Measurements from ENCODE around the gene FBXO24. TPM values are rescaled to one million over a fixed set of nuclear protein-coding genes. Genes with fewer than 3 reads are reported as not detected.

The FBXO24 gene
- total RNA-seq, result 0.33 and 0.89 TPM in 2 replicates

GRCh38 chr7:100586266-100587025 is at the start of gene FBXO24:
FBXO24 (plus strand) TSS chr7:100586328; CDS start chr7:100586626, 298 bp downstream.

GRCh38 chr7:100538654-100539435 is 47.3 kb upstream of the FBXO24 start, which contains the start of gene AGFG2:
AGFG2 (plus strand) TSS chr7:100539203; CDS start chr7:100539347, 144 bp downstream.

GRCh38 chr7:100573691-100574361 is 12.3 kb upstream of the FBXO24 start, which contains the start of gene SAP25:
SAP25 (minus strand) TSS chr7:100573900; CDS start chr7:100573742, 158 bp downstream.

GRCh38 chr7:100585511-100586265 is 440 bp upstream of the FBXO24 start, which contains the start of gene LRCH4:
LRCH4 (minus strand) TSS chr7:100586129; CDS start chr7:100586100, 29 bp downstream.

GRCh38 chr7:100611983-100612729 is 26.0 kb downstream of the FBXO24 start, which contains the start of gene MOSPD3:
MOSPD3 (plus strand) TSS chr7:100612540; CDS start chr7:100612792, 252 bp downstream.

GRCh38 chr7:100641463-100641859 is 55.3 kb downstream of the FBXO24 start, which contains the start of gene TFR2:
TFR2 (minus strand) TSS chr7:100641552; CDS start chr7:100641509, 43 bp downstream.

Other genes with a start within 250 kb of the FBXO24 start
- 10.6 and 12.5 TPM in 2 replicates for gene PILRB, start 228.2 kb upstream of the FBXO24 start, total RNA-seq
- not detected in 2 replicates for gene PILRA, start 212.8 kb upstream of the FBXO24 start, total RNA-seq
- 0.25 and 0.81 TPM in 2 replicates for gene ZCWPW1, start 157.6 kb upstream of the FBXO24 start, total RNA-seq
- gene MEPCE, start 156.5 kb upstream of the FBXO24 start, total RNA-seq, result 26.4 and 30.4 TPM in 2 replicates
- 40.4 and 54.1 TPM in 2 replicates for gene PPP1R35, start 149.8 kb upstream of the FBXO24 start, total RNA-seq
- 0.89 TPM in 1 of 2 replicates, not detected in the other for gene SPACDR, start 122.1 kb upstream of the FBXO24 start, total RNA-seq
- gene TSC22D4, start 107.1 kb upstream of the FBXO24 start, total RNA-seq, result 48.2 and 60.7 TPM in 2 replicates
- 0.16 and 4.2 TPM in 2 replicates for gene NYAP1, start 102.4 kb upstream of the FBXO24 start, total RNA-seq
- 11.8 and 20.7 TPM in 2 replicates for gene AGFG2, start 47.1 kb upstream of the FBXO24 start, total RNA-seq
- 0.51 and 2.8 TPM in 2 replicates for gene SAP25, start 12.4 kb upstream of the FBXO24 start, total RNA-seq
- gene LRCH4, start 199 bp upstream of the FBXO24 start, total RNA-seq, result 30.1 and 33.6 TPM in 2 replicates
- 15.8 and 58.8 TPM in 2 replicates for gene PCOLCE, start 16.0 kb downstream of the FBXO24 start, total RNA-seq
- 21.5 and 42.8 TPM in 2 replicates for gene MOSPD3, start 26.2 kb downstream of the FBXO24 start, total RNA-seq
- gene TFR2, start 55.2 kb downstream of the FBXO24 start, total RNA-seq, result 0.33 and 0.63 TPM in 2 replicates
- not detected in 2 replicates for gene ACTL6B, start 70.1 kb downstream of the FBXO24 start, total RNA-seq
- gene GNB2, start 87.4 kb downstream of the FBXO24 start, total RNA-seq, result 378 and 380 TPM in 2 replicates
- 9.0 and 15.1 TPM in 2 replicates for gene GIGYF1, start 107.9 kb downstream of the FBXO24 start, total RNA-seq
- gene POP7, start 119.8 kb downstream of the FBXO24 start, total RNA-seq, result 44.2 and 109 TPM in 2 replicates
- not detected in 2 replicates for gene EPO, start 134.1 kb downstream of the FBXO24 start, total RNA-seq
- gene ZAN, start 147.3 kb downstream of the FBXO24 start, total RNA-seq, result not detected in 2 replicates
- 52.1 and 61.9 TPM in 2 replicates for gene EPHB4, start 241.2 kb downstream of the FBXO24 start, total RNA-seq

All from mesangial cell (primary cell).